ENCODE results near the gene TINCR.

TINCR gene

GRCh38 chr19:5514001-5514400 lies 53.8 kb downstream of the TINCR start:
- Histone ChIP-seq H3K4me3 (ENCODE audit: low read length) (no peak overlapping the region), H3K9me3 (ENCODE audit: control insufficient read depth, insufficient read depth, low read length) (peaks cover 10% of the 10 kb centered on the region; the same call in 1 of the 2 replicates), H3F3A (ENCODE audit: control insufficient read depth, insufficient read depth) (no peaks in the 10 kb centered on the region), H3K27ac (ENCODE audit: low read depth, low read length) (no peak overlapping the region), H3K27me3 (ENCODE audit: control insufficient read depth, low read length) (no peaks in the 10 kb centered on the region), H4K20me1 (ENCODE audit: control insufficient read depth, insufficient read depth, low read depth, low read length) (no peaks in the 10 kb centered on the region), H3K79me2 (ENCODE audit: control insufficient read depth, low read length) (no peaks in the 10 kb centered on the region), H3K36me3 (ENCODE audit: control insufficient read depth, low read length) (no peaks in the 10 kb centered on the region), H3K9me2 (replicated peaks; ENCODE audit: control insufficient read depth, low read length) (no peaks in the 10 kb centered on the region), H3K4me2 (ENCODE audit: low read length) (no peak overlapping the region), H3K4me1 (ENCODE audit: control insufficient read depth, low read length) (no peaks in the 10 kb centered on the region)
- TF ChIP-seq CTCF (IDR thresholded peaks at IDR 0.05; ENCODE audit: low read depth, low read length, poor library complexity, severe bottlenecking) (no peak), EZH2phosphoT487 (IDR thresholded peaks at IDR 0.05; ENCODE audit: borderline replicate concordance, low read length) (no peak)

GRCh38 chr19:5512715-5513114 lies 55.0 kb downstream of the TINCR start:
- Histone ChIP-seq H3F3A (ENCODE audit: control insufficient read depth, insufficient read depth) (no peaks in the 10 kb centered on the region), H3K27me3 (ENCODE audit: control insufficient read depth, low read length) (no peaks in the 10 kb centered on the region), H4K20me1 (ENCODE audit: control insufficient read depth, insufficient read depth, low read depth, low read length) (no peaks in the 10 kb centered on the region), H3K79me2 (ENCODE audit: control insufficient read depth, low read length) (no peaks in the 10 kb centered on the region), H3K27ac (ENCODE audit: low read depth, low read length) (no peak overlapping the region), H3K4me2 (ENCODE audit: low read length) (no peak overlapping the region), H3K36me3 (ENCODE audit: control insufficient read depth, low read length) (no peaks in the 10 kb centered on the region), H3K4me1 (ENCODE audit: control insufficient read depth, low read length) (no peaks in the 10 kb centered on the region), H3K4me3 (ENCODE audit: low read length) (no peak overlapping the region), H3K9me3 (ENCODE audit: control insufficient read depth, insufficient read depth, low read length) (peaks cover 10% of the 10 kb centered on the region; the same call in 1 of the 2 replicates), H3K9me2 (replicated peaks; ENCODE audit: control insufficient read depth, low read length) (no peaks in the 10 kb centered on the region)
- TF ChIP-seq EZH2phosphoT487 (IDR thresholded peaks at IDR 0.05; ENCODE audit: borderline replicate concordance, low read length) (no peak), CTCF (IDR thresholded peaks at IDR 0.05; ENCODE audit: low read depth, low read length, poor library complexity, severe bottlenecking) (no peak)

All from DOHH2 (cell line).